Ectodermal cell (in vitro differentiated cells): Measurements from ENCODE around the gene CFAP299.
A peak's percentile ranks its signal among the peaks of the same experiment; 100 is the strongest.

ENCODE experiments used
- H3K27ac ChIP-seq: 2 replicates; pipeline ENCODE4 v1.7.0; 2013; ENCODE audit warnings: mild to moderate bottlenecking, low read depth, low read length; ENCODE audit not compliant: insufficient read depth, poor library complexity, severe bottlenecking
- H3K27me3 ChIP-seq: 2 replicates; pipeline ENCODE4 v1.7.0; 2013; ENCODE audit warnings: mild to moderate bottlenecking, low read length; ENCODE audit not compliant: insufficient read depth, control insufficient read depth, poor library complexity, severe bottlenecking
- H3K36me3 ChIP-seq: one replicate; pipeline ENCODE4 v1.7.0; 2013; ENCODE audit warnings: low read length; ENCODE audit not compliant: control insufficient read depth, insufficient read depth
- H3K4me1 ChIP-seq: one replicate; pipeline ENCODE4 v1.7.0; 2013; ENCODE audit warnings: low read length; ENCODE audit not compliant: control insufficient read depth, insufficient read depth
- H3K4me3 ChIP-seq: 2 replicates; pipeline ENCODE4 v1.7.0; 2013; ENCODE audit warnings: low read depth, low read length, control low read depth; ENCODE audit not compliant: insufficient read depth
- H3K9me3 ChIP-seq: 2 replicates; pipeline ENCODE4 v1.7.0; 2013; ENCODE audit warnings: mild to moderate bottlenecking, low read length, moderate library complexity; ENCODE audit not compliant: control insufficient read depth
- WGBS, 2 experiments: methylation state at CpG; one replicate each; pipeline ENCODE4 v1.1.7; 2013; ENCODE audit warnings: missing lambda C conversion rate in 2 of 2; 5-methylcytosine and 5-hydroxymethylcytosine counted together

Gene CFAP299

GRCh38 chr4:80568891-80569290 is 233.4 kb downstream of the CFAP299 start:
- Histone ChIP-seq H3K27ac (peak overlapping the region; percentile 52), H3K4me1 (no peaks in the 10 kb centered on the region), H3K9me3 (no peaks in the 10 kb centered on the region), H3K36me3 (no peaks in the 10 kb centered on the region), H3K4me3 (no peak overlapping the region), H3K27me3 (no peaks in the 10 kb centered on the region)
- 13 to 29% methylated on average over 1 of the region's 1 CpG for WGBS, 2 experiments

GRCh38 chr4:80576796-80577195 is 241.3 kb downstream of the CFAP299 start:
- no peaks in the 10 kb centered on the region for H3K4me1 ChIP-seq
- no peaks in the 10 kb centered on the region for H3K27me3 ChIP-seq
- no peak overlapping the region for H3K4me3 ChIP-seq
- no peak overlapping the region for H3K27ac ChIP-seq
- H3K36me3 ChIP-seq, result no peaks in the 10 kb centered on the region
- H3K9me3 ChIP-seq, result no peaks in the 10 kb centered on the region
- 67 to 78% methylated on average over 1 of the region's 1 CpG for WGBS, 2 experiments

GRCh38 chr4:80578001-80578400 is 242.5 kb downstream of the CFAP299 start:
- Histone ChIP-seq H3K27me3 (no peaks in the 10 kb centered on the region), H3K9me3 (no peaks in the 10 kb centered on the region), H3K4me1 (no peaks in the 10 kb centered on the region), H3K4me3 (no peak overlapping the region), H3K27ac (no peak overlapping the region), H3K36me3 (no peaks in the 10 kb centered on the region)
- WGBS, 2 experiments, result 80 to 100% methylated on average over 1 of the region's 1 CpG

- Histone ChIP-seq H3K27me3 (no peaks in the 10 kb centered on the region), H3K4me3 (no peak overlapping the region), H3K4me1 (no peaks in the 10 kb centered on the region), H3K9me3 (no peaks in the 10 kb centered on the region), H3K36me3 (no peaks in the 10 kb centered on the region), H3K27ac (no peak overlapping the region)
Observed at GRCh38 chr4:80585542-80585941, 250.0 kb downstream of the CFAP299 start.

GRCh38 chr4:80586716-80587115 is 251.2 kb downstream of the CFAP299 start:
- H3K9me3 ChIP-seq, result no peaks in the 10 kb centered on the region
- H3K36me3 ChIP-seq, result no peaks in the 10 kb centered on the region
- no peaks in the 10 kb centered on the region for H3K27me3 ChIP-seq
- no peak overlapping the region for H3K4me3 ChIP-seq
- H3K4me1 ChIP-seq, result no peaks in the 10 kb centered on the region
- WGBS, 2 experiments, result 94 to 95% methylated on average over 2 of the region's 2 CpGs
- no peak overlapping the region for H3K27ac ChIP-seq

- Histone ChIP-seq H3K27me3 (no peaks in the 10 kb centered on the region), H3K4me3 (no peak overlapping the region), H3K4me1 (no peaks in the 10 kb centered on the region), H3K36me3 (no peaks in the 10 kb centered on the region), H3K9me3 (no peaks in the 10 kb centered on the region), H3K27ac (no peak overlapping the region)
- 91 to 96% methylated on average over 2 of the region's 2 CpGs for WGBS, 2 experiments
Observed at GRCh38 chr4:80587871-80588385, 252.4 kb downstream of the CFAP299 start.

GRCh38 chr4:80592950-80593349 is 257.4 kb downstream of the CFAP299 start:
- no peaks in the 10 kb centered on the region for H3K4me1 ChIP-seq
- 33 to 58% methylated on average over 1 to 2 of the region's 2 CpGs for WGBS, 2 experiments
- H3K27me3 ChIP-seq, result no peaks in the 10 kb centered on the region
- no peak overlapping the region for H3K4me3 ChIP-seq
- no peaks in the 10 kb centered on the region for H3K9me3 ChIP-seq
- no peak overlapping the region for H3K27ac ChIP-seq
- H3K36me3 ChIP-seq, result no peaks in the 10 kb centered on the region

GRCh38 chr4:80594701-80595100 is 259.2 kb downstream of the CFAP299 start:
- Histone ChIP-seq H3K27me3 (no peaks in the 10 kb centered on the region), H3K36me3 (no peaks in the 10 kb centered on the region), H3K4me3 (no peak overlapping the region), H3K4me1 (no peaks in the 10 kb centered on the region), H3K9me3 (no peaks in the 10 kb centered on the region), H3K27ac (no peak overlapping the region)
- WGBS, 2 experiments, result 88 to 100% methylated on average over 2 of the region's 2 CpGs

- Histone ChIP-seq H3K27ac (no peak overlapping the region), H3K4me1 (no peaks in the 10 kb centered on the region), H3K36me3 (no peaks in the 10 kb centered on the region), H3K9me3 (no peaks in the 10 kb centered on the region), H3K4me3 (no peak overlapping the region), H3K27me3 (no peaks in the 10 kb centered on the region)
- 89 to 91% methylated on average over 2 of the region's 3 CpGs for WGBS, 2 experiments
Observed at GRCh38 chr4:80608281-80608980, 272.9 kb downstream of the CFAP299 start.

- Histone ChIP-seq H3K27ac (no peak overlapping the region), H3K4me3 (no peak overlapping the region), H3K4me1 (no peaks in the 10 kb centered on the region), H3K9me3 (no peaks in the 10 kb centered on the region), H3K27me3 (no peaks in the 10 kb centered on the region), H3K36me3 (no peaks in the 10 kb centered on the region)
- WGBS, 2 experiments, result 90 to 94% methylated on average over 1 of the region's 1 CpG
Observed at GRCh38 chr4:80610199-80610598, 274.7 kb downstream of the CFAP299 start.
